OCI-LY1 (cell line): ENCODE data around the gene OFD1.

Source experiments
- EZH2 ChIP-seq: fragments of 200-600 bp; sonication (generic), shearing (Covaris generic); IDR thresholded peaks from 2 replicates; pipeline ENCODE4 v1.8.0; 2017; ENCODE audit warnings: borderline replicate concordance, mixed run types, mild to moderate bottlenecking, antibody characterized with exemption, low read length, moderate library complexity, mixed read lengths
- TF ChIP-seq, protein P1 (sequence below): fragments of 200-600 bp; sonication (generic), shearing (Covaris generic); IDR thresholded peaks from 2 replicates; pipeline ENCODE4 v1.5.1; 2017; ENCODE audit warnings: mild to moderate bottlenecking, antibody characterized with exemption, low read length, moderate library complexity, mixed read lengths

DNA sequence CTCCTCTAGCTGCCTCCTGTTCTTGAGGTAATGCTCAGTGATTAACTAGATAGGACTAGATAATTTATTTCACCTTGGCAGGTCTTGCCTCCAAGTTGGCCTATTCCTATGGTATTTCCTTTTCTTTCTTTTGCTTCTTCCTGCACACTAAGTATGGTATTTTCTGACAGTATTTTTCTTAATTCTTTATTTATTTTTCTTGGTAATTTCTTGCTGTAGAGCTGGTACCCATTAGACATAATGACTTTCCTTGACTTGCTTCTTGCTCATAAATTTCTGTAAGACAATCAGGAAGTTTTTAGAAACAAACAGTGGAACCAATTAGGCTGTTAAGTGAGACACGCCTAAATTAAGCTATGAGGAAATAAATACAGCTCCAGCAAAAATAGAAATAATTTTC lies 36.1 kb upstream of the OFD1 start:
- TF ChIP-seq, protein P1, sequence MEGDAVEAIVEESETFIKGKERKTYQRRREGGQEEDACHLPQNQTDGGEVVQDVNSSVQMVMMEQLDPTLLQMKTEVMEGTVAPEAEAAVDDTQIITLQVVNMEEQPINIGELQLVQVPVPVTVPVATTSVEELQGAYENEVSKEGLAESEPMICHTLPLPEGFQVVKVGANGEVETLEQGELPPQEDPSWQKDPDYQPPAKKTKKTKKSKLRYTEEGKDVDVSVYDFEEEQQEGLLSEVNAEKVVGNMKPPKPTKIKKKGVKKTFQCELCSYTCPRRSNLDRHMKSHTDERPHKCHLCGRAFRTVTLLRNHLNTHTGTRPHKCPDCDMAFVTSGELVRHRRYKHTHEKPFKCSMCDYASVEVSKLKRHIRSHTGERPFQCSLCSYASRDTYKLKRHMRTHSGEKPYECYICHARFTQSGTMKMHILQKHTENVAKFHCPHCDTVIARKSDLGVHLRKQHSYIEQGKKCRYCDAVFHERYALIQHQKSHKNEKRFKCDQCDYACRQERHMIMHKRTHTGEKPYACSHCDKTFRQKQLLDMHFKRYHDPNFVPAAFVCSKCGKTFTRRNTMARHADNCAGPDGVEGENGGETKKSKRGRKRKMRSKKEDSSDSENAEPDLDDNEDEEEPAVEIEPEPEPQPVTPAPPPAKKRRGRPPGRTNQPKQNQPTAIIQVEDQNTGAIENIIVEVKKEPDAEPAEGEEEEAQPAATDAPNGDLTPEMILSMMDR, result no peak
- TF ChIP-seq EZH2, result no peak
